DND-41 (cell line): ENCODE measurements around the gene APPL1.

Source experiments
- ATAC-seq: fragments of 200-7000 bp; cut with Tn5 transposase; 3 replicates; pipeline ENCODE4 v1.9.1; 2021; ENCODE audit warnings: low read depth; ENCODE audit not compliant: insufficient read depth
- DNase-seq: peaks from one replicate; pipeline ENCODE4 v3.0.0-alpha.2; 2020
- H2AFZ ChIP-seq: 2 replicates; pipeline ENCODE4 v1.6.0; 2012; ENCODE audit warnings: low read depth, low read length
- H3K27ac ChIP-seq: 2 replicates; pipeline ENCODE4 v1.5.1; 2012; ENCODE audit warnings: low read length, inconsistent platforms
- H3K27me3 ChIP-seq: fragments of 200-600 bp; sonication (generic); 2 replicates; pipeline ENCODE4 v1.6.0; 2012; ENCODE audit warnings: low read length, mild to moderate bottlenecking, inconsistent platforms; ENCODE audit not compliant: insufficient read depth, poor library complexity
- H3K36me3 ChIP-seq: 2 replicates; pipeline ENCODE4 v1.5.1; 2012; ENCODE audit warnings: low read length, inconsistent platforms; ENCODE audit not compliant: insufficient read depth
- H3K4me1 ChIP-seq: 2 replicates; pipeline ENCODE4 v1.5.1; 2012; ENCODE audit warnings: mild to moderate bottlenecking, low read length; ENCODE audit not compliant: insufficient read depth
- H3K4me2 ChIP-seq: 2 replicates; pipeline ENCODE4 v1.6.0; 2012; ENCODE audit warnings: mild to moderate bottlenecking, moderate library complexity, low read length, inconsistent platforms; ENCODE audit not compliant: insufficient read depth
- H3K4me3 ChIP-seq, 2 experiments: fragments of 200-600 bp in 1 of 2; shearing (Covaris generic) in 1 of 2; 2 replicates each; pipeline ENCODE4 v1.5.1; 2012 to 2016; ENCODE audit warnings: inconsistent platforms in 2 of 2, low read length in 2 of 2, mild to moderate bottlenecking in 2 of 2, low read depth in 1 of 2, moderate library complexity in 1 of 2
- H3K79me2 ChIP-seq: 2 replicates; pipeline ENCODE4 v1.6.0; 2012; ENCODE audit warnings: low read length, inconsistent platforms; ENCODE audit not compliant: insufficient read depth
- H3K9ac ChIP-seq: 2 replicates; pipeline ENCODE4 v1.6.0; 2012; ENCODE audit warnings: low read depth, mild to moderate bottlenecking, inconsistent platforms, low read length, moderate library complexity
- H3K9me3 ChIP-seq: 2 replicates; pipeline ENCODE4 v1.5.1; 2012; ENCODE audit warnings: low read length, moderate library complexity, mild to moderate bottlenecking, inconsistent platforms; ENCODE audit not compliant: insufficient read depth, severe bottlenecking
- H4K20me1 ChIP-seq: 2 replicates; pipeline ENCODE4 v1.6.0; 2012; ENCODE audit warnings: low read length; ENCODE audit not compliant: insufficient read depth
- CTCF ChIP-seq: IDR thresholded peaks from 2 replicates; pipeline ENCODE4 v1.5.1; 2012; ENCODE audit warnings: borderline replicate concordance, low read length, moderate library complexity, mild to moderate bottlenecking; ENCODE audit not compliant: poor library complexity, severe bottlenecking; ENCODE audit errors: extremely low read depth
- EZH2 ChIP-seq: IDR thresholded peaks from 3 replicates; pipeline ENCODE4 v1.6.1; 2012; ENCODE audit warnings: borderline replicate concordance, low read depth, mild to moderate bottlenecking, moderate library complexity, low read length, inconsistent platforms; ENCODE audit not compliant: severe bottlenecking

Gene APPL1

GRCh38 chr3:57192028-57192427, 35.5 kb upstream of the APPL1 start:
- no peak overlapping the region for H3K9ac ChIP-seq
- H3K4me2 ChIP-seq = no peak overlapping the region
- H2AFZ ChIP-seq = no peak overlapping the region
- no peak for DNase-seq
- no peaks in the 10 kb centered on the region for H3K79me2 ChIP-seq
- H3K27me3 ChIP-seq = peaks cover 2% of the 10 kb centered on the region
- no peak overlapping the region for H3K4me3 ChIP-seq
- TF ChIP-seq CTCF (no peak), EZH2 (no peak)
- no peaks in the 10 kb centered on the region for H3K36me3 ChIP-seq
- no peak overlapping the region for H3K27ac ChIP-seq
- no peaks in the 10 kb centered on the region for H4K20me1 ChIP-seq
- H3K4me1 ChIP-seq = no peaks in the 10 kb centered on the region
- H3K9me3 ChIP-seq = no peaks in the 10 kb centered on the region
- ATAC-seq = no peak

- DNase-seq (no peak), ATAC-seq (no peak)
- Histone ChIP-seq H3K9ac (no peak overlapping the region), H3K79me2 (no peaks in the 10 kb centered on the region), H4K20me1 (no peaks in the 10 kb centered on the region), H3K4me2 (no peak overlapping the region), H3K4me1 (no peaks in the 10 kb centered on the region), H3K36me3 (no peaks in the 10 kb centered on the region), H3K4me3 (no peak overlapping the region), H3K9me3 (no peaks in the 10 kb centered on the region), H2AFZ (no peak overlapping the region), H3K27me3 (peaks cover 2% of the 10 kb centered on the region), H3K27ac (no peak overlapping the region)
- no peak for TF ChIP-seq CTCF
- TF ChIP-seq EZH2 = no peak
Observed at GRCh38 chr3:57194641-57195040, 32.9 kb upstream of the APPL1 start.

- no peak within 1 kb of the TSS for H3K27ac ChIP-seq
- H3K4me2 ChIP-seq = no peak within 1 kb of the TSS
- H4K20me1 ChIP-seq = no peaks in the 10 kb centered on the region
- no peak for ATAC-seq
- DNase-seq = no peak
- no peak within 1 kb of the TSS for H2AFZ ChIP-seq
- no peaks in the 10 kb centered on the region for H3K36me3 ChIP-seq
- no peaks in the 10 kb centered on the region for H3K9me3 ChIP-seq
- H3K4me1 ChIP-seq = no peaks in the 10 kb centered on the region
- H3K79me2 ChIP-seq = no peaks in the 10 kb centered on the region
- TF ChIP-seq EZH2 (no peak), CTCF (no peak)
- H3K4me3 ChIP-seq = no peak within 1 kb of the TSS
- no peaks in the 10 kb centered on the region for H3K27me3 ChIP-seq
- no peak within 1 kb of the TSS for H3K9ac ChIP-seq
Observed at GRCh38 chr3:57199895-57200297, 27.6 kb upstream of the APPL1 start, which contains the start of gene HESX1. HESX1 (minus strand) TSS chr3:57199978; CDS start chr3:57199918, 60 bp downstream.

DNA sequence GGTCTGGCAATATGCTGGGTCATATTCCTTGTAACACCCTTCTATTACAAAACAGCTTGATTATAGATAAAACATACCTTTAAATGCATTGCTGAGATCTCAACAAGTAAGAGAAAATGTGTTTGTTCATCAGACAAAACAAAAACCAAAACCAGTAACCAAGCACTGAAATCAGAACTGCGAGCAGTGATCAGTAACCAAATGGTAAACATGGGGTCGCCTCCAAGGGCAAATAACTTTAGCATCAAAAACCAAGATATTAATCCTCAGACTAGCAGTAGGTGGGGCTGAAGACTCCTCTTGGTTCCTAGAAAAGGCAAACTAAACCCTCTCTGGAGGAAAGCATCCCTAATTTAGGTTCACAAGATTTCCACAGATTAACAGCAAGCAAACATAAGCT, 21.1 kb upstream of the APPL1 start:
- Histone ChIP-seq H2AFZ (no peak overlapping the region), H3K27ac (no peak overlapping the region), H4K20me1 (no peaks in the 10 kb centered on the region), H3K36me3 (no peaks in the 10 kb centered on the region), H3K4me3 (no peak overlapping the region), H3K9me3 (no peaks in the 10 kb centered on the region), H3K4me2 (no peak overlapping the region), H3K79me2 (no peaks in the 10 kb centered on the region), H3K9ac (no peak overlapping the region), H3K27me3 (no peaks in the 10 kb centered on the region), H3K4me1 (no peaks in the 10 kb centered on the region)
- ATAC-seq (no peak), DNase-seq (no peak)
- no peak for TF ChIP-seq EZH2
- TF ChIP-seq CTCF = no peak
